Measurements from ENCODE around the gene NRM.
"Not testable (repeated sequence)": the region's sequence is repeated elsewhere in the genome, so short reads cannot be mapped to it uniquely, and the experiment has no call there.

Gene NRM

DNA sequence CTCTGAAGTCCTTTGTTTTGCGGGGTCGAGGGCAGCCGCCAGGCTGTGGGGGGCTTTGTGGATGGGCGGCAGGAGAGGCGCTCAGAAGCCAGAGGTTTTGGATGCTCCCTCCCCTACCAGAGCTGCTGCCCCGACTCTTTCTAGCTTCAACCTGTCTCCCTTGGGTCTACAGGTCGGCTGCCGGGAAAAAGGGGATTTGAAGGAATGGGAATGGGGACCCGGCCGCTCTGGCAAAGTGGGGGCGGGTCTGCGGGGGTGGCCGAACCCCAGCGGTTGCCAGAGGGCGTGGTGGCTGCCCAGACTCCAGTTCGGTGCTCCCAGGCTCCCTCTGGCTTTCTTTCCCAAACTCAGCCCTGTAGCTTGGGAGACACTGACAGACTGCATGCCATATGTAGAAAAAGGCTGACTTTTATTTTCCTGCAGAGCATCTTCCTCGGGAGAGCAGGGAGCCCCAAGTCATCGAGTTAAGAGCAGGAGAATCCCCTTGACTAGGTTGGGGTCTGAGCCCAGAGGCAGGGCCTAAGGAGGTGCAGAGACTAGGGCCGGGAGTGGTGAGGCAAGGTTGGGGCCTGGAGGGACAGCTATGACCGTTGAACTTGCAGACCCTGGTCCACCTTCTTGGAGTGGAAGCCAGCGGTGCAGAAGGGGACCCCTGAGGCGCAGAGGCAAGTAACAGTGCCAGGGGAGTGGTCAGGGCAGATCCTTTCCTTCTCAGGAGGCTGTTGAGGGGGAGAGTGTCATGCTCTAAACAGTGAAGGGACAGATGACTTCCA, 2.9 kb downstream of the NRM start:
- FAIRE-seq, result no peak

DNA sequence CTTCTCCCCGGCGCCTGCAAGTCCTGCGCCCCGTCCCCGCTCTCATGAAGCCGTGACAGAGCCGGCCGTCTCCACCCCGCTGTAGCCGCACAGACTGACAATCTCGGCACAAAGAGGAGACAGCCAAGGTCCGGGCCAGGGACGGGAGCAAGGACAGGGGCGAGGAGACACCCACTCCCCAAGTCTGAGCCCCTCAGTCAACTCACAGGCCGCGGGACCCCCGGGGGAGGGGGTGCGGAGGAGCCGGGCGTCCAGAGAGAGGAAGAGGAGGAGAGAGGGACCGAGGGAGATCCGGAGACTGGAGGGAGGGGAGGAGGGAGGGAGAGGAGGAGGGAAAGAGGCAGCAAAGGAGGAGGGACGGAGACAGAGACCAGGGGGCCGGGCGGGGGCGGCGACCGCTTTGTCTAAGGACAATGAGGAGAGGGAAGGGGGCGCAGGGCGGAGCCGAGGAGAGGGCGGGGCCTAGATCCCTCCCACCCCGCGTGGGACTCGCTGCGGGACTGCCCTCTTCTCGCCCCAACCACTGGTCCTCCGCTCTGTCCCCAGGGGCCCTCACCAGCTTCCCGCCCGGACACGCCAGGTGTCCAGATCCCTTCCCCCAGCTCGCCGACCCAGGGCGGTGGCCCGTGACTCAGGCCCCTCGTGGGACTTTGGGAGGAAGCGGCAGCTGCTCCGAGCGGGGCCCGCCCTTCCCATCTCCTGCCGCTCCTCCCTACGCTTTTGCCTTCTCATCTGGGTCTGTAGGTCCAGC, 3.7 kb downstream of the NRM start:
- no peak for FAIRE-seq

DNA sequence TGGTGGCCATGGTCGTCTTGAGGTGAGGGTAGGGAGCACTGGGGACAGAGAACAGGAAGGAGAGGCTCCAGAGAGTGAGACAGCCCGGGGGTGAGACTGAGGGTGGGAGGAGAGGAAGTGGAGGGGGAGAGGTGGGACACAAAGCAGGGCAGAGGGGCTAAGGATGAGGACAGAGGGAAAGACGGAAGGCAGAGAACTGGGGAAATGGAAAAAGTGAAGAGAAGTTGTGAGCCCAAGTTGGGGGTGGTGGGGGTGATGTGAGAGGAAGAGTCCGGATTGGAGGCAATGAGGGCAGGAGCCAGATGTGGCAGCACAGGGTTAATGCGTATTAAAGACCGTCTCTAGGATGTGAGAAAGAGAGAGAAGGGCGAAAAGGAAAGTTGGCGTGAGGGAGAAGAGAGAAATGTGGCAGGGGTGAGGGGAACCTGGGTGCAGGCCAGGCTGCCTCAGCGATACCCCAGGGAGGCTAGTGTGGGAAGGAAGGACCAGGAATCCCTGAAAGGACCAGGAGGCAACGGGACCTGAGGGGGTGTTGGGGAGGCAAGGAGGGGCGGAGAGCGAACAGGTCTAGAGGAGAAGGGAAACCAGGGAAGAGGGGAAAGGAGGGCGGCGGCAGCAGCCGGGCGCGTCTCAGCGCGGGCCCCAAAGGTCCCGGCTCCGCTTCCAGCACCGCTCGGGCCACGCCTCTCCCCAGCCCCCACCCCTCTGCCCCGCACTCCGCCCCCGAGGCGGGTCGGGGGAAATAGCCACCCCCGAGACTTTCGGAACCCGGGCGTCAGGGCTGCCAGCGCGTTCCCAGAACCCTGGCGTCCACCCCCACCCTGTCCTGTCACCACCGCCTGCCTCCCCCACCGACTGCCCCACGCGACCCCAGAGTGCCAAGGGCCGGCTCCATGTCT, 4.5 kb downstream of the NRM start, which contains the start of gene PPP1R18:
TSS of gene PPP1R18 (minus strand) at position 637 of the 899 bp plus-strand sequence. CDS start at position 10, 627 bp downstream.
- no peak for FAIRE-seq

GRCh38 chr6:30685157-30686008, 5.4 kb downstream of the NRM start:
- FAIRE-seq, result no peak

GRCh38 chr6:30684386-30685156, 6.2 kb downstream of the NRM start:
- no peak for FAIRE-seq

DNA sequence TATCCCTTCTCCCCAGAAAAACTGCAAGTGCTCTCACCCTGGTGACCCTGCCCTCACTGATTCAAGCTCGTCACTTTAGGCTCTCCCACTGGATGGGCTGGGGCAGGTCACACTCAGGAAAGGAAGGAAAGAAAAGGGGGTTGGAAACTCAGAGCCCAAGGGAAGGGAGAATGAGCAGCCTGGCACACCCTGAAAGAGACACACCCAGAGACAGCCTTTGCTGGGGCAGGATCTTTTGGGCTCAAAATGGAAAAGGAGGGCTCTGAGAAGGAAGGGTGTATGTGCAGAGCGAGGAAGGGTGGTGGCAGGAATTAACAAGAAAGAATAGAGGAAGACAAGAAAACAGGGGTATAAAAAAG, 6.8 kb downstream of the NRM start:
- FAIRE-seq, result no peak

DNA sequence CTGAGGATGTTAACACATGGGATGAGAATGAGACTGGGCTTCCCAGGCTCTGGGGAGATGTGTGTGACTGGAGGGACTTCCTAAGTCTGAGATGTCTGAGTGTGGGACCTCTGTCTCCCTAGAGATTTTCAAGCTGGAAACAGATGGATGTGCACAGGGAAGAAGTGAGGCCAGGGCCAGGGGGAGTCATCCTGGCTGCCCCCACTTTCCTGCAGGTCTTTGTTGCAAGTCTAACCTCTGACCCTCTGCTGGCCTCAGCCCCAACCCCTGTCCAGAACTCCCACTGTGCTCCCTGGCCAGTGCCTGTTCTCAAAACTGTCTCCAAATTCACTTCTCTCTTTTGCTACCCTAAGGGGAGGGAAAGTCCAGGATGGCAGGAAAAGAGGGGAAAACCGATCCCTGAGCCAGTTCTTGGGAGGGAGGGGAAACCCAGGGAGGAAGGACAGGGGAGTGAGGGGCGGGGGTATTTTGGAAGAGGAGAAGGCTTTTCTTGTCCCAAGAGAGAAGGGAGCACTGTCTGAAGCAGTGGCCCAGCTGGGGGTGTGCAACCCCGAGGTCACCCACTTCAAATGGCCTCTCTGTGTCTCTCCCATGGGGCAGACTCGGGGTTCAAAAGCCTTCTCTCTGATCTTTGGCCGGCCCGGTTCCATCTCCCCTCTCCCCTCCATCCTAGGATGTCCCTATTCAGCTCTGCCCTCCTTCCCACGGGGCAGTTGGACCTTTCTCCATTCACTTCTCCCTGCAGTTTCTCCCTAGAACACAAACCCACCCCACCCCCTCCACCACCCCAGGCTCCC, 7.4 kb downstream of the NRM start:
- no peak for FAIRE-seq

DNA sequence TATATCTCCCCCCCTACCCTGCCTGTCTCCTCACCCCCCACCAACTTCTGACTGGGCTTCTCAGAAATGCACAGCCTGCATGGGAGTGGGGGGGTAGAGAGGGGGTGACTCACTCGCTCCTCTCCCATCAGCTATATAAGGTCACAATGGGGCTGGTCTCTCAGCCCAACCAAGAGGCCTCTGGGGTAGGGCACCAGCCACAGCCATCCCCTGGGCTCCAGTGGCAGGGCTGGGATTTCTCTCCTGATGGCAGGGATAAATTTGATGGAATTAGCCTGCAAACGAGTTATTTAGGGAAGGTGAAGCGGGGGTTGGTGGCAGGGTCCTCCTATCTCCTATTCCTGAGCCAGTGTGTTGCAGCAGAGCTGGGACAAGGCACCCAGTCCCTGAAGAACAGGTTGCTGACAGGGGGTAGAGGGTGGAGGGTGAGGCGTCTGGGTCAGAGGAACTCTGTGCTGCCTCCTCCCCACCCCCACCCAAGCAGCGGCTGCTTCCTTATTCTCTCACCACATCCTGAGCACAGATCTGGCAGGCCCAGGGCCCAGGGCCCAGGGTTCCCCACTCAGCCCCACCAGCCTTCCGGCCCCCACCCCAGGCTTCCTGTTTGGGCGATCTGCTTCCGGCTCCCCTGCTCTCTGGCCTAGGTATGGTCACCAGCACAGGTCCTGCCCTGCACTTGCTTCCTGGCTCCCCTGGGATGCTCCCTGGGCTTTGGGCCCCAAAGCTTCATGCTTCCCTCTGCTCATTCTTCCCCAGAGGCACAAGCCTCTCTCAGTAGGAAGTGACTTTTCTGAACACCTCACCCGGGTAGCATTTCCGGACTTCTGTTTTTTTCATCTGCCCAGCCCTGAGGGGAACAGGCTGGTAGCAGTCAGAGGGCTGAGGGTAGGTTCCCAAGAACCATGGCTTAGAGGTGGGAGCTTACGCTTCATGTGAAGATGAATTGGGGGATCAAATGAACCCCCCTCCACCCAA, 8.4 kb downstream of the NRM start:
- no peak for FAIRE-seq

- FAIRE-seq, result no peak
Measured at GRCh38 chr6:30681766-30682142, 9.0 kb downstream of the NRM start.

- FAIRE-seq, result no peak
Measured at GRCh38 chr6:30679765-30680535, 10.8 kb downstream of the NRM start.

GRCh38 chr6:30678964-30679726, 11.6 kb downstream of the NRM start:
- FAIRE-seq, result no peak

- no peak for FAIRE-seq
Measured at GRCh38 chr6:30676660-30677285, 14.0 kb downstream of the NRM start.

DNA sequence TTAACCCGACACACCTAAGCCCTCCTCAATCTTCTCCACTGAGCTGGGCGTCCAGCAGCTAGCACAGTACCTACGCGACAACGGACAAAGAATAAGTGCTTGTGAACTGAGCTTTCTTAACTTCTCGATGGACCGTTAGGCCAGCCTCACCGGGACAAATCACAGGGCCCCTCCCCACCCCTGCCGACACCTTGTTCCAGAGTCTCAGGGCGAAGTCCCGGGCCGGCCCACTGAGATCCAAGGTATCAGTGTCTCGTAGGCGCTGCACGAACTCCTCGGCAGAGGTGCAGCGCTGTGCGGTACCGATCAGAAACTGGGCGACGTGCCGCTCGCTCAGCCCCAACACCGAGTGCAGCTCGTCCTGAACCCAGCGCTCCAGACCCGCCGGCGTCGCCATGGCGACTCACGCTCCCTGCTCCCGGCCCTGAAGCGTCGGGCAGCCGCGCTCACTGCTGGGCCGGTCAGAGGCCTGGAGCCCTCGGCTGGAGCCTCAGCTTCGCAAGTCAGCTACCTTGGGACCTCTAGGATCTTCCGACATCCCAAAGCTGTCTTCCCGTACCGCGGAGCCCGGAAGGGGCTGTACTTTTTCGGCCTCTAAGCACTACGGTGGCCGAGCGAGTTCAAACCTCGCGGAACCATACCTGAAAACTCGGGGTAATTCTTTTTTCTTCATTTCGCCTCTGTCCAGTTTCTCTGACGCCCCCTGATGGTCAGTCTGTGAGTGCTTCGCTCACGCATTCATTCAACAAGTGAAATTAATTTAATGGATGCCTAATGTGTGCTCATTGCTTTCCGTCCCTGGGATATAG, 18.1 kb downstream of the NRM start, which contains the start of gene DHX16:
TSS of gene DHX16 (minus strand) at position 562 of the 809 bp plus-strand sequence. CDS start at position 397, 165 bp downstream.
- FAIRE-seq, result no peak

DNA sequence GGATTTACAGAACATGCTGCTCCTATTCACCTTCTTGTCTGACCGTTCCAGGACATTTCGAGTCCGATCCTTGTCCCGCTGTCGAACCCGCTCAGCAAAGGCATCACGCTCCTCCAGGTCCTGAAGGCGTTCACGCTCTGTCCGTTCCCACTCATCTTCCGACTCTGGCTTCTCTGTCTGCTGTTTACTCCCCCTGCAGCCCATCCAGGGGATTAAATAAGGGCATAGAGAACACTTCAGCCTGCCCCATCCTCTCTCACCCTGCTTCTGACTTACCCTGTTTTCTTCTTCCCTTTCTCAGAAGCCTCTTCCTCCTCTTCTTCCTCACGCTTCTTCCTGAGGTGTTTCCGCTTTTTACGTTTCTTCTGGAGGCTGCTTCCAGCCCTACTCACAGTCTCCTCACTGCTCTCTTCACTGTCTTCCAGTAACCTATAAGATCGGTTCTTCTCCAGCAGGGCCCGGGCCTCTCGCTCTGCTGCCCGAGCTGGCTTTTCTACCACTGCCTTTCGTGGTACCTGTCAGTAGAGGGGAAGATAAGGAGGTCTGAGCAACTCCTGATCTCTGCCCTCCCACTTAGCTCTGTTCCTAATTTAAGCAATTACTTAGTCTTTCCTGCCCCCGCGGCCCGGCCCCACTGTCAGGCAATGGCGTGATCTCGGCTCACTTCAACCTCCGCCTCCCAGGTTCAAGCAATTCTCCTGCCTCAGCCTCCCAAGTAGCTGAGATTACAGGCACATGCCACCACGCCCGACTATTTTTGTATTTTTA, 19.8 kb downstream of the NRM start:
- no peak for FAIRE-seq

GRCh38 chr6:30666300-30666699, 24.5 kb downstream of the NRM start:
- FAIRE-seq, result not testable (repeated sequence)

All from colon (tissue), 2 donors.